Measurements from ENCODE around the gene ABHD17A. TPM values are rescaled to one million over a fixed set of nuclear protein-coding genes. Genes with fewer than 3 reads are reported as not detected.

Gene ABHD17A
- total and polyA plus RNA-seq, 2 of the 8 experiments (the other 6 are each of a cell fraction or from before 2014, with no cell fraction given), result 41.2 to 87.4 TPM

DNA sequence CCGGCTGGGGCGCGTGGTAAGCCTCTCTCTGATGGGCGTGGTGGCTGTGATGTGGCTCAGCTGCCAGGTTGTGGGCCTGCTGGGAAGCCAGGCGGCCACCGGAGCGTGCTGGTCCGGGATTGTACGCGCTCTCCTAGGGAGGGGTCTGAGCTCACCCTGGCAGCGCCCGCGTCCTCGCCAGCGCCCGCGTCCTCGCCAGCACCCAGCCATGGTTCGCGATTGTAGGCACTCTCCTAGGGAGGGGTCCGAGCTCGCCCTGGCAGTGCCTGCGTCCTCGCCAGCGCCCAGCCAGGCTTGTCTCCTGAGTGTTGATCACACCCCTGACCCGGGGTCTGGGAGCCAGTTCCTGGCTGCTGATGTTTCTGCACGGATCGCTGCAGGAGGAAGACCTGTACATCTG, 33.7 kb upstream of the ABHD17A start:
- ChIA-PET POLR2A (ENCODE audit: partially characterized antibody) (interaction anchor here (0.8 kb wide), 1 partner anchor 9 kb away, joined by 3 read pairs; no protein-coding TSS in a partner anchor), CTCF (ENCODE audit: partially characterized antibody) (interaction anchor here (0.7 to 6.5 kb wide), 7 partner anchors 9 to 1137 kb away, joined by 3 to 39 read pairs (median 5); no protein-coding TSS in a partner anchor)
- Histone ChIP-seq H3K14ac (ENCODE audit: insufficient read length) (no peak overlapping the region), H3K4ac (replicated peaks; ENCODE audit: insufficient read length, low read depth, low read length) (no peak overlapping the region), H3K27ac (ENCODE audit: low read depth, low read length) (no peak overlapping the region), H3K79me1 (ENCODE audit: low read depth, low read length) (peaks cover 7% of the 10 kb centered on the region), H3K79me2 (ENCODE audit: control insufficient read depth in 1 of 2, insufficient read depth in 2 of 2, low read length in 2 of 2) (peaks cover 0 to 7% of the 10 kb centered on the region in 2 experiments; a peak in 1 of 4 replicates), H3K56ac (replicated peaks; ENCODE audit: insufficient read length, low read depth, low read length) (no peak overlapping the region), H2AFZ (ENCODE audit: low read length) (no peak overlapping the region), H4K20me1 (replicated peaks in 1 of 2; ENCODE audit: control insufficient read depth in 1 of 2, insufficient read depth in 2 of 2, low read length in 2 of 2) (peaks cover 5 to 15% of the 10 kb centered on the region in 2 experiments), H3K36me3 (ENCODE audit: control insufficient read depth in 2 of 4, insufficient read depth in 4 of 4, low read length in 3 of 4) (peaks cover 12 to 44% (median 28%) of the 10 kb centered on the region in 4 experiments; a peak in 7 of 8 replicates), H4K5ac (ENCODE audit: insufficient read length, low read depth, low read length) (no peak overlapping the region), H3K18ac (ENCODE audit: extremely low read depth, low read length) (no peak overlapping the region), H4K91ac (replicated peaks; ENCODE audit: insufficient read length, low read length) (no peak overlapping the region), H3K27me3 (replicated peaks in 1 of 4; ENCODE audit: control insufficient read depth in 3 of 4, extremely low read depth in 1 of 4, insufficient read depth in 3 of 4, low read length in 3 of 4) (no peaks in the 10 kb centered on the region), H3K4me1 (replicated peaks in 1 of 4; ENCODE audit: control insufficient read depth in 3 of 4, insufficient read depth in 4 of 4, low read length in 3 of 4) (no peaks in the 10 kb centered on the region), H2AK5ac (ENCODE audit: low read depth, low read length) (no peak overlapping the region), H3K4me2 (ENCODE audit: insufficient read depth in 1 of 2, low read depth in 2 of 2, low read length in 2 of 2) (no peak overlapping the region), H3K9me3 (ENCODE audit: insufficient read depth in 2 of 2, low read depth in 1 of 2, low read length in 1 of 2) (no peaks in the 10 kb centered on the region), H3K4me3 (ENCODE audit: extremely low read depth in 1 of 4, insufficient read depth in 2 of 4, low read depth in 3 of 4, low read length in 4 of 4) (no peak overlapping the region), H2BK20ac (ENCODE audit: low read length) (no peak overlapping the region), H4K8ac (ENCODE audit: extremely low read depth, insufficient read depth, low read length) (peak overlapping the region; percentile 51; the same call in 1 of the 2 replicates), H2BK120ac (replicated peaks; ENCODE audit: low read depth, low read length) (no peak overlapping the region), H3K23me2 (ENCODE audit: low read depth, low read length) (no peaks in the 10 kb centered on the region), H2BK15ac (ENCODE audit: low read length) (no peak overlapping the region), H3K9ac (replicated peaks in 1 of 4; ENCODE audit: extremely low read depth in 1 of 4, low read depth in 3 of 4, low read length in 3 of 4) (no peak overlapping the region), H3K23ac (ENCODE audit: insufficient read length) (no peak overlapping the region), H2BK12ac (ENCODE audit: low read depth, low read length) (no peak overlapping the region), H2BK5ac (ENCODE audit: low read depth, low read length) (no peak overlapping the region)
- WGBS, 2 experiments (ENCODE audit: extremely low coverage in 1 of 2, insufficient coverage in 1 of 2, insufficient read length in 1 of 2, insufficient replicate concordance in 2 of 2, low coverage in 1 of 2, low lambda C conversion rate in 2 of 2, missing lambda C conversion rate in 1 of 2), result 96% methylated on average over 28 of the region's 28 CpGs; no CpG with 5 or more reads in 1 of the 2 experiments
- DNase-seq (ENCODE audit: low read depth in 1 of 2, low spot score in 2 of 2) (no peak), FAIRE-seq (no peak)
- TF ChIP-seq JUND (IDR thresholded peaks at IDR 0.05; ENCODE audit: low read length), result no peak
- TF ChIP-seq SUZ12 (IDR thresholded peaks at IDR 0.05; ENCODE audit: low read length), result no peak
- TF ChIP-seq ASH2L (IDR thresholded peaks at IDR 0.05; ENCODE audit: low read length), result no peak
- no peak for TF ChIP-seq EP300 (IDR thresholded peaks at IDR 0.05; ENCODE audit: borderline replicate concordance in 1 of 2, low read depth in 2 of 2, low read length in 2 of 2)
- TF ChIP-seq CREB1 (IDR thresholded peaks at IDR 0.05), result no peak
- no peak for TF ChIP-seq GTF2F1 (IDR thresholded peaks at IDR 0.05; ENCODE audit: borderline replicate concordance, low read depth, low read length)
- TF ChIP-seq CEBPB (IDR thresholded peaks at IDR 0.05; ENCODE audit: low read depth, low read length), result no peak
- no peak for TF ChIP-seq NRF1 (IDR thresholded peaks at IDR 0.05; ENCODE audit: low read depth, low read length)
- no peak for TF ChIP-seq CTBP2 (IDR thresholded peaks at IDR 0.05; ENCODE audit: borderline replicate concordance, insufficient read depth, insufficient read length, low read length)
- no peak for TF ChIP-seq BACH1 (IDR thresholded peaks at IDR 0.05; ENCODE audit: low read length)
- no peak for TF ChIP-seq MAFK (IDR thresholded peaks at IDR 0.05; ENCODE audit: low read depth, low read length)
- TF ChIP-seq TBP (IDR thresholded peaks at IDR 0.05; ENCODE audit: low read depth, low read length), result no peak
- no peak for TF ChIP-seq SAP30 (IDR thresholded peaks at IDR 0.05; ENCODE audit: insufficient read depth, insufficient replicate concordance, low read length)
- no peak for TF ChIP-seq POLR2A (IDR thresholded peaks at IDR 0.05; ENCODE audit: control extremely low read depth in 1 of 2, low read depth in 2 of 2, low read length in 2 of 2)
- no peak for TF ChIP-seq CHD2 (IDR thresholded peaks at IDR 0.05; ENCODE audit: low read length)
